ENCODE data around the gene TTLL7.

The TTLL7 gene

DNA sequence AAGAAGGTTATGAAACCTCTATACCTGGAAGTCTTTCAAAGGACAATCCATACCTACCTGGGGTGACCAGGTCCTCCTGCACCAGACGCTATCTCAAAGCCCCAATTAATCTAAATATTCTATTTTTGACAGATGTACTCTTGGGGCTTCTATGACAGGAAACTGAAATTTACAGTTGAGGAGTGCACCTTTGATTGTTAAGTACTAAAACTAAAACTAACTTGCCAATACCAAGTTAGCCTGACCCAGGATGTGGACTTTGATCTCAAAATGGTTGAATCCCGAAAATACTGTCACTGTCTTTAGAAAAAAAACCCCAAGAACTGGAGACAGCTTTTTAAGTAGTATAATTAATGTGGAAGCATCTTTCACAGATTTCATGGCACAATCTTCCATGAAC lies 162.4 kb downstream of the TTLL7 start:
- DNase-seq (ENCODE audit: low spot score): no peak
- TF ChIP-seq, protein P1, sequence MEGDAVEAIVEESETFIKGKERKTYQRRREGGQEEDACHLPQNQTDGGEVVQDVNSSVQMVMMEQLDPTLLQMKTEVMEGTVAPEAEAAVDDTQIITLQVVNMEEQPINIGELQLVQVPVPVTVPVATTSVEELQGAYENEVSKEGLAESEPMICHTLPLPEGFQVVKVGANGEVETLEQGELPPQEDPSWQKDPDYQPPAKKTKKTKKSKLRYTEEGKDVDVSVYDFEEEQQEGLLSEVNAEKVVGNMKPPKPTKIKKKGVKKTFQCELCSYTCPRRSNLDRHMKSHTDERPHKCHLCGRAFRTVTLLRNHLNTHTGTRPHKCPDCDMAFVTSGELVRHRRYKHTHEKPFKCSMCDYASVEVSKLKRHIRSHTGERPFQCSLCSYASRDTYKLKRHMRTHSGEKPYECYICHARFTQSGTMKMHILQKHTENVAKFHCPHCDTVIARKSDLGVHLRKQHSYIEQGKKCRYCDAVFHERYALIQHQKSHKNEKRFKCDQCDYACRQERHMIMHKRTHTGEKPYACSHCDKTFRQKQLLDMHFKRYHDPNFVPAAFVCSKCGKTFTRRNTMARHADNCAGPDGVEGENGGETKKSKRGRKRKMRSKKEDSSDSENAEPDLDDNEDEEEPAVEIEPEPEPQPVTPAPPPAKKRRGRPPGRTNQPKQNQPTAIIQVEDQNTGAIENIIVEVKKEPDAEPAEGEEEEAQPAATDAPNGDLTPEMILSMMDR (IDR thresholded peaks at IDR 0.05; ENCODE audit: extremely low read depth, insufficient read depth, missing control alignments): no peak
- in situ Hi-C loops (cut with MboI; ENCODE audit: low pct_unique_long_range_greater_than_20kb, low sequenced_read_pairs, unreplicated experiment): no loop called here

DNA sequence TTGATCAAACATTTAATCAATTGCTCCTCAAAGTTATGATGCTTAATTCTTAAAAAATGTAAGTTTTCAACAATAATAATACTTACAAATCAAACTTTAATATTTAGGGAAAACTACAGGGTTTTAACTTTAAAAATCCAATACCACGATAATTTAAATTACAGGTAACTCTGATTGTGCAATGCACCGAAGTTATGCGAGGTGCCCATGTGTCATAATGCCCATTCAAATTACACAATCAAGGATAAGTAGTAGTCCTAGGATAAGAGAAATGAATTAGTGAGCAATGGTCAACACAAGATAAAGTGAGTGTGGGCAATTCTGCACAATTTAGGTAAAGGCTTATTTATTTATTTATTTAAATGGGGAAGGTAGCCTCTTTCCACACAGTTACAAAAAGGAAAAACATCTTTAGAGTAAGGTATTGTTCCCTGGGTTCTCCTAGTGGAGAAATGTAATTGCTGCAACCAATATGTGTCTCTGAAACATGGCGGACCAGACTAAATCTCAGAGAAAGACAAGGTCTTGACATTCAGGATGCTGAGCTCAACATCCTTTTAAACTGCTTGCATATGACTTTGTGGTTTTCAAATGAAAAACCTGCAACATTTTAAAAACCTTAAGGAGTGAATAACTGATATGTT lies 164.2 kb downstream of the TTLL7 start:
- TF ChIP-seq, protein P1 (IDR thresholded peaks at IDR 0.05; ENCODE audit: extremely low read depth, insufficient read depth, missing control alignments): no peak
- in situ Hi-C loops (cut with MboI; ENCODE audit: low pct_unique_long_range_greater_than_20kb, low sequenced_read_pairs, unreplicated experiment): no loop called here
- DNase-seq (ENCODE audit: low spot score): no peak

- TF ChIP-seq, protein P1 (IDR thresholded peaks at IDR 0.05; ENCODE audit: extremely low read depth, insufficient read depth, missing control alignments): no peak
- in situ Hi-C loops (cut with MboI; ENCODE audit: low pct_unique_long_range_greater_than_20kb, low sequenced_read_pairs, unreplicated experiment): no loop called here
- DNase-seq (ENCODE audit: low spot score): no peak
Measured at GRCh38 chr1:83832194-83832593, 166.7 kb downstream of the TTLL7 start.

DNA sequence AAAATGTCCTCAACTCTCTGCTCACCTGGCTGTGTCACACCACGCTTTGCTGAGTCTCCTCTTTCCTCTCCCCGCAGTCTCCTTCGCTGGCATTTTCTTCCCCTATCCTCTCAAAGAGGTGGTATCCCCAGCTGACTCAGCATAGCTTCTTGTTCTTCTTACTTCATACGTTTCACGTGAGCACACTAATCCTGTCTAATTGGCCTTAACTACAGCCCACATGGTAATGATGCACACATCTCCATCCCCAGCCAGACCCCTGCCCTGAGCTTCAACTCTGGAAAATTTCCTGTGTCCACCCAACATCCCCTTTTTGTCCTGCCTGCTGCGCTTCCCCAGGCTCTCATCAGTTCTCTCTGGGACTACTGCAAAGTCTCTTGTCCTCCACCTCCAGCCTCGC lies 169.8 kb downstream of the TTLL7 start:
- in situ Hi-C loops (cut with MboI; ENCODE audit: low pct_unique_long_range_greater_than_20kb, low sequenced_read_pairs, unreplicated experiment): no loop called here
- DNase-seq (ENCODE audit: low spot score): no peak
- TF ChIP-seq, protein P1 (IDR thresholded peaks at IDR 0.05; ENCODE audit: extremely low read depth, insufficient read depth, missing control alignments): no peak

GRCh38 chr1:83828456-83828855 lies 170.5 kb downstream of the TTLL7 start:
- in situ Hi-C loops (cut with MboI; ENCODE audit: low pct_unique_long_range_greater_than_20kb, low sequenced_read_pairs, unreplicated experiment): no loop called here
- TF ChIP-seq, protein P1 (IDR thresholded peaks at IDR 0.05; ENCODE audit: extremely low read depth, insufficient read depth, missing control alignments): no peak
- DNase-seq (ENCODE audit: low spot score): no peak

DNA sequence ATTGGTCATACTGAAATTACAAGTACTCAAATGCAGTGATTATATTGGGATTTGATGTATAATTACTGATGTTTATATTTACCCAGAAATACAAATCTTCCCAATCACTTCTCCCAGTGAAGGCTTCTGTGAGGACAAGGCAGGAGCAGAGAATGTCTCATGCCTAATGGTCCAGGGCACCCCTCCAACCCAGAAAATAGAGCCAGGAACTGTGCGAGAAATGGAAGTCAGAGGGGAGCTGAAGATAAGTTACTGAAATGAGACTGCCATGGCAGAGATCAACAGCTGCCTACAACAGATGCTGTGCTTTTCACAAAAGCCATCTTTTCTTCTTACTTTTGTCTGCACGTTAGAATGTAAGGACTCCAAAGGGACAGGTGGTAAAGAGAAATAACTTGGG lies 171.2 kb downstream of the TTLL7 start:
- no peak for DNase-seq (ENCODE audit: low spot score)
- TF ChIP-seq, protein P1 (IDR thresholded peaks at IDR 0.05; ENCODE audit: extremely low read depth, insufficient read depth, missing control alignments): no peak
- in situ Hi-C loops (cut with MboI; ENCODE audit: low pct_unique_long_range_greater_than_20kb, low sequenced_read_pairs, unreplicated experiment): no loop called here

Measured in GM13977 (cell line).